GM12875 (cell line): ENCODE results near the gene ZBTB9.

ENCODE experiments used
- H3K4me3 ChIP-seq: one replicate; pipeline ENCODE4 v1.5.1; 2011; ENCODE audit warnings: low read depth, low read length, control low read depth
- TF ChIP-seq, protein P1 (sequence below): IDR thresholded peaks from 2 replicates; pipeline ENCODE4 v1.5.1; 2011; ENCODE audit warnings: low read depth, mild to moderate bottlenecking, control low read depth, inconsistent platforms, low read length, moderate library complexity, borderline replicate concordance; ENCODE audit not compliant: insufficient read depth

ZBTB9 gene

GRCh38 chr6:33427585-33428223 lies 26.7 kb upstream of the ZBTB9 start:
- H3K4me3 ChIP-seq = peak overlapping the region; percentile 51
- TF ChIP-seq, protein P1, sequence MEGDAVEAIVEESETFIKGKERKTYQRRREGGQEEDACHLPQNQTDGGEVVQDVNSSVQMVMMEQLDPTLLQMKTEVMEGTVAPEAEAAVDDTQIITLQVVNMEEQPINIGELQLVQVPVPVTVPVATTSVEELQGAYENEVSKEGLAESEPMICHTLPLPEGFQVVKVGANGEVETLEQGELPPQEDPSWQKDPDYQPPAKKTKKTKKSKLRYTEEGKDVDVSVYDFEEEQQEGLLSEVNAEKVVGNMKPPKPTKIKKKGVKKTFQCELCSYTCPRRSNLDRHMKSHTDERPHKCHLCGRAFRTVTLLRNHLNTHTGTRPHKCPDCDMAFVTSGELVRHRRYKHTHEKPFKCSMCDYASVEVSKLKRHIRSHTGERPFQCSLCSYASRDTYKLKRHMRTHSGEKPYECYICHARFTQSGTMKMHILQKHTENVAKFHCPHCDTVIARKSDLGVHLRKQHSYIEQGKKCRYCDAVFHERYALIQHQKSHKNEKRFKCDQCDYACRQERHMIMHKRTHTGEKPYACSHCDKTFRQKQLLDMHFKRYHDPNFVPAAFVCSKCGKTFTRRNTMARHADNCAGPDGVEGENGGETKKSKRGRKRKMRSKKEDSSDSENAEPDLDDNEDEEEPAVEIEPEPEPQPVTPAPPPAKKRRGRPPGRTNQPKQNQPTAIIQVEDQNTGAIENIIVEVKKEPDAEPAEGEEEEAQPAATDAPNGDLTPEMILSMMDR = no peak

GRCh38 chr6:33428224-33428965 lies 26.0 kb upstream of the ZBTB9 start:
- H3K4me3 ChIP-seq = peak overlapping the region; percentile 40

GRCh38 chr6:33428966-33429749 lies 25.2 kb upstream of the ZBTB9 start:
- H3K4me3 ChIP-seq = no peak overlapping the region
- TF ChIP-seq, protein P1 = no peak

More at GRCh38 chr6:33428224-33428965, 26.0 kb upstream of the ZBTB9 start:
- TF ChIP-seq, protein P1 = peak; percentile 59; the same call in 1 of the 2 replicates

- TF ChIP-seq, protein P1 = no peak
- H3K4me3 ChIP-seq = no peak overlapping the region
Measured at GRCh38 chr6:33429750-33430052, 24.7 kb upstream of the ZBTB9 start.

DNA sequence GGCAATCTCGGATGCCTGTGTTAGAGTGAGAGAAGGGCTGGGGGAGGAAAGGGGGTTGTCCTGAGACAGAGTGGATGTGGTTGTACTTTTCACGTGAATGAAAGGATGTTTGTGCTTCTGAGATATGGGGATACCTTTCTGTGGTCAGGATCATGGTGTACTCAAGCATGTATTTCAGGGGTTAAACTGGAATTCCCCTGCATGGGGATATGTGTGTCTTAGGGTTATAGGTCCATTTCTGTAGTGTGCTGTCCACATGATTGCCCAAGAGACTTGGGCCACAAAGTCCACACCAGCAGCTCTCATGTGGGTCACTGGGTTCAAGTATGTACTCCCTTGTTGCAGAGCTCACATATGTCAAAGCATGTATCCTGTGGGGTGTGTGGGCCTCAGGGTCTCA lies 24.0 kb upstream of the ZBTB9 start:
- TF ChIP-seq, protein P1 = no peak
- H3K4me3 ChIP-seq = no peak overlapping the region

DNA sequence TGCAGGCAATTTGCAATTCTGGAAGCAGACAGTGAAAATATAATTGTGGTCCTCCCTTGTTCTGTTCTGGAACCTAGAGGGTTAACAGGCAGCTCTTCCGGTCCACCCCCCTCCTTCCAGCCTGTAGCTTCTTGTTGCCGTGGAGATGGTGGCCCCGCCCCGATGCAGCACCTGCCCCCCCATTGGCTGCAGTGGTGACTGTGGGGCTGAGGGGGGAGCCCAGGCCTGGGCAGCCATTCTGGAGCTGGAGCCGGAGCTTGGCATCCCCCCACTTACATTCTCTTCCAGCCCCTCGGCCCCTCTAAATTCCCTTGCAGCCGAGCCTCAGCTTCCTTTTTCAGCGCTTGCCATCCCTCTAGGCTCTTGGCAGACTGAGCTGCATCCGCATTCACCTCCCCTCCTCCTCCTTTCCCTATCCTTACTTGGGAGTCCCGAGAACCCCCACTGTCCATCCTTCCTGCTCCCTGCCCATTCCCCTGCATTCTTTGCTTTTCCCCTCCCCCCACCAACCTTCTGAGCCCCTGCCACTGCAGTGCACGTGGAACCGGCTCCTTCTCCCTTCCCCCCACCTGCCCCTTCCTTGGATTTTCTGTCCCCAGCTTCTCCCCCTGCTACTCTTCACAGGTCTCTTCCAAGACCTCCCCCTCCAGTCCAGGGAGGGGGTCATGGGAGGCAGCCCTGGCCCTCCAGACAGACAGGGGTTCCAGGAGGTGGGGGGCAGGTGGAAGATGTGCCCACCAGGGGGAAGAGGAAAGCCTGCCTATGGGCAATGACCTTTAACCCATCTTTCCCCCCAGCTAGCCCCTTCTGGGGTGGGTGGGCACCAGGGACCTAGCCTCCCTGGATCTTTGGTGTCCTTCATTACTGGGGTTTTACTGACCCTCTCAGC lies 23.1 kb upstream of the ZBTB9 start:
- peak overlapping the region; percentile 33 for H3K4me3 ChIP-seq
- TF ChIP-seq, protein P1 = no peak
